ENCODE data around the gene FXYD6. TPM values are rescaled to one million over a fixed set of nuclear protein-coding genes. Genes with fewer than 3 reads are reported as not detected.

The FXYD6 gene
- total and polyA plus RNA-seq, 4 donors = 37.0 to 70.0 (median 43.9) TPM

DNA sequence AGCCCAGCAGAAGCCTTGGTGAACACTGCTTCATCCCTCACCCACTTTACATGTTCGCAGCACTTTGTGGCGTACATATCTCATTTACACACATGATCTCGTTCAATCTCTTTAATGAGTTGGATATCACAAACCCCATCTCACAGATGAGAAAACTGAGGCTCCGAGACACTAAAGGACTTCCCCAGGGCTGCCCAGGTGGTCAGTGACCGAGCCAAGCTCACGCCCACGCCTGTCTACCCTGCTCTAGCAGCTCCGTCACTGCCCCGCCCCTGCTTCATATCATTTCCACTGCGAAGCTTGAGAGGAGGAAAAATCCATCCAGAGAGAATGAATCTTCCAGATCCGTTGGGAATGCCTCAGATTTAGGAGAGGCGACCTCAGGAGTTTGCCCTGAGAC is 67.7 kb downstream of the FXYD6 start:
- Histone ChIP-seq H3K27me3 (ENCODE audit: control insufficient read depth in 3 of 3, insufficient read depth in 3 of 3, low read length in 2 of 3) (peaks cover 0 to 4% (median 0%) of the 10 kb centered on the region in 3 donors), H3K9me3 (ENCODE audit: control insufficient read depth in 4 of 4, insufficient read depth in 3 of 4, low read length in 3 of 4) (no peaks in the 10 kb centered on the region), H3K4me1 (ENCODE audit: control insufficient read depth in 5 of 5, insufficient read depth in 5 of 5, low read length in 5 of 5) (peaks cover 0 to 1% (median 0%) of the 10 kb centered on the region in 5 donors), H3K27ac (ENCODE audit: low read depth in 1 of 2, low read length in 1 of 2) (peak overlapping the region in 1 of 2 donors; percentile 7), H3K36me3 (ENCODE audit: control insufficient read depth in 4 of 4, insufficient read depth in 4 of 4, low read length in 4 of 4) (no peaks in the 10 kb centered on the region), H3K9ac (ENCODE audit: insufficient read depth in 1 of 2, low read length in 2 of 2) (no peak overlapping the region), H3K4me3 (no peak overlapping the region)
- TF ChIP-seq, protein P1, sequence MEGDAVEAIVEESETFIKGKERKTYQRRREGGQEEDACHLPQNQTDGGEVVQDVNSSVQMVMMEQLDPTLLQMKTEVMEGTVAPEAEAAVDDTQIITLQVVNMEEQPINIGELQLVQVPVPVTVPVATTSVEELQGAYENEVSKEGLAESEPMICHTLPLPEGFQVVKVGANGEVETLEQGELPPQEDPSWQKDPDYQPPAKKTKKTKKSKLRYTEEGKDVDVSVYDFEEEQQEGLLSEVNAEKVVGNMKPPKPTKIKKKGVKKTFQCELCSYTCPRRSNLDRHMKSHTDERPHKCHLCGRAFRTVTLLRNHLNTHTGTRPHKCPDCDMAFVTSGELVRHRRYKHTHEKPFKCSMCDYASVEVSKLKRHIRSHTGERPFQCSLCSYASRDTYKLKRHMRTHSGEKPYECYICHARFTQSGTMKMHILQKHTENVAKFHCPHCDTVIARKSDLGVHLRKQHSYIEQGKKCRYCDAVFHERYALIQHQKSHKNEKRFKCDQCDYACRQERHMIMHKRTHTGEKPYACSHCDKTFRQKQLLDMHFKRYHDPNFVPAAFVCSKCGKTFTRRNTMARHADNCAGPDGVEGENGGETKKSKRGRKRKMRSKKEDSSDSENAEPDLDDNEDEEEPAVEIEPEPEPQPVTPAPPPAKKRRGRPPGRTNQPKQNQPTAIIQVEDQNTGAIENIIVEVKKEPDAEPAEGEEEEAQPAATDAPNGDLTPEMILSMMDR (IDR thresholded peaks at IDR 0.05; ENCODE audit: control extremely low read depth, extremely low read depth) = no peak
- DNase-seq (no peak), ATAC-seq (ENCODE audit: insufficient read depth, low FRiP score) (no peak)
- WGBS, 2 donors = 76 to 84% methylated on average over 12 of the region's 12 CpGs

DNA sequence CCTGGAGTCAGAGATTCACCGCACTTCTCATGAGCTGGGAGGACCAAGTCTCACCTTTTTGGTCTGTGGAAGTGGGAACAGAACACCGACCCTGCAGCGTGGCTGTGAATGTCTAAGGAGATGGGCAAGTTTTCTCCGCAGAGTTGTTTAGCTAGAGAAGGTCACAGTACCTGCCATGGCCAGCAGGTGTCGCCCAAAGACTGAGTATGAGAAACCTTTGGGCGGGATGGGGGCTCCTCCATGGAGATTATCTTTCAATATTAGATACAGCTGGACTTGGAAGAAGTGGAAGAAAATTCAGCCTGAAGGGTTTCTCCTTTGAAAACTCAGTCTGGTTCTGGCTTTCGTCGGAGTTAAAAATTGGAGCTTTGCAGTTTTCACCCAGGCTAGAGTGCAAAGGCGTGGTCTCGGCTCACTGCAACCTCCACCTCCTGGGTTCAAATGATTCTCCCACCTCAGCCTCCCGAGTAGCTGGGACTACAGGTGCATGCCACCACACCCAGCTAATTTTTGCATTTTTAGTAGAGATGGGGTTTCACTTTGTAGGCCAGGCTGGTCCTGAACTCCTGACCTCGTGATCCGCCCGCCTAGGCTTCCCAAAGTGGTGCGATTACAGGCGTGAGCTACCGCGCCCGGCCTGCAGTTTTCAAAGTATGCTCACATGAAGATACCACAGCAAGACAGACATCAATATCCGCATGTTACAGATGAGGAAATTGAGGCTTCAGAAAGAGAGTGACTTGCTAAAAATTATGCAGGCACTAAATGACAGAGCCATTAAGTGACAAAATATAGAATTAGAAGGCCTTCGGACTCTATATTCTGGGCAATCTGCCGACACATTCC is 68.8 kb downstream of the FXYD6 start:
- Histone ChIP-seq H3K9ac (ENCODE audit: insufficient read depth in 1 of 2, low read length in 2 of 2) (no peak overlapping the region), H3K4me3 (no peak overlapping the region), H3K27me3 (ENCODE audit: control insufficient read depth in 3 of 3, insufficient read depth in 3 of 3, low read length in 2 of 3) (peaks cover 0 to 4% (median 0%) of the 10 kb centered on the region in 3 donors), H3K36me3 (ENCODE audit: control insufficient read depth in 4 of 4, insufficient read depth in 4 of 4, low read length in 4 of 4) (no peaks in the 10 kb centered on the region), H3K27ac (ENCODE audit: low read depth in 1 of 2, low read length in 1 of 2) (no peak overlapping the region), H3K9me3 (ENCODE audit: control insufficient read depth in 4 of 4, insufficient read depth in 3 of 4, low read length in 3 of 4) (no peaks in the 10 kb centered on the region), H3K4me1 (ENCODE audit: control insufficient read depth in 5 of 5, insufficient read depth in 5 of 5, low read length in 5 of 5) (peaks cover 0 to 1% (median 0%) of the 10 kb centered on the region in 5 donors)
- TF ChIP-seq, protein P1 (IDR thresholded peaks at IDR 0.05; ENCODE audit: control extremely low read depth, extremely low read depth) = peak; percentile 94
- DNase-seq (peak; percentile 84 to 88 (median 86)), ATAC-seq (ENCODE audit: insufficient read depth, low FRiP score) (no peak)
- 56 to 58% methylated on average over 22 of the region's 22 CpGs for WGBS, 2 donors

DNA sequence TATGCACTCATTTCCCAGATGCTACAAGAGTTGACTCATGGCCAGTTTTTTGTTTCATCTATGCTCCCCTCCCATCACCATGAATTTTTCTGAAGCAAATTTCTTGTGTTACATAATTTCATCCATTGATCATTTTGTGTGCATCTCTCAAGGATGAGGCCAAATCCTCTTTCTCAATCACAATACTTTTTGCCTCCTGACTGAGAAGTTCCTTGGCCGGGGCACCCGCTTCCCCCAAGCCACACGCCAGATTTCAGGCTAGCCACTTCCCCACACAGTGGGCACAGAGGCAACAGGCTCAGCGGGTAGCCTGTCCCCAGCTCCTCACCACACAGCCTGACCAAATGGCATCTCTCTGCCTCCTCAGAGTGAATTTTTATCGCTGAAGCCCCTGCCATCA is 69.6 kb downstream of the FXYD6 start:
- DNase-seq (no peak), ATAC-seq (ENCODE audit: insufficient read depth, low FRiP score) (no peak)
- TF ChIP-seq, protein P1 (IDR thresholded peaks at IDR 0.05; ENCODE audit: control extremely low read depth, extremely low read depth) = no peak
- H3K27ac ChIP-seq (ENCODE audit: low read depth in 1 of 2, low read length in 1 of 2) = no peak overlapping the region
- H3K4me1 ChIP-seq (ENCODE audit: control insufficient read depth in 5 of 5, insufficient read depth in 5 of 5, low read length in 5 of 5) = peaks cover 0 to 1% (median 0%) of the 10 kb centered on the region in 5 donors
- peaks cover 0 to 7% (median 0%) of the 10 kb centered on the region in 3 donors for H3K27me3 ChIP-seq (ENCODE audit: control insufficient read depth in 3 of 3, insufficient read depth in 3 of 3, low read length in 2 of 3)
- H3K4me3 ChIP-seq = no peak overlapping the region
- WGBS, 2 donors = 49 to 72% methylated on average over 5 of the region's 5 CpGs
- no peaks in the 10 kb centered on the region for H3K36me3 ChIP-seq (ENCODE audit: control insufficient read depth in 4 of 4, insufficient read depth in 4 of 4, low read length in 4 of 4)
- no peak overlapping the region for H3K9ac ChIP-seq (ENCODE audit: insufficient read depth in 1 of 2, low read length in 2 of 2)
- no peaks in the 10 kb centered on the region for H3K9me3 ChIP-seq (ENCODE audit: control insufficient read depth in 4 of 4, insufficient read depth in 3 of 4, low read length in 3 of 4)
